Measurements from ENCODE around the gene SRBD1.
A peak's percentile ranks its signal among the peaks of the same experiment; 100 is the strongest.

Gene SRBD1

DNA sequence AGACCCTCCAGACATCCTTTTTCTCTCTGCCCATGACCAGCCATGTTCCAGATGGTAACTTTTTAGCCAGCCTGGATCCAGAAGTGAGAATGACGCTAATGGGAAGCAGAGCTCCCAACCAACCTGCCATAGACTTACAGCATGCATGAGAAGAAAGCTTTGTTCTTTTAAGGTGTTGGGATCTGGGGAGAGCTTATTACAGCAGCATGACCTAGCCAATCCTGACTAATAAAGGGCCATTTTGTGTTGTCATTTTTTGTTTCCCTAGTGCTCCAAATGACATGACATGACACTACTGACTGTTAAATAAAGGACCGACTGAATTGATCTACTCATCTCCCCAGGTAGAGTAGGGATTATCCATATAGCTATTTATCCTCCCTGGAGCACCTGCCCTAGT is 35.2 kb upstream of the SRBD1 start:
- H3K4me3 ChIP-seq (ENCODE audit: low read depth, low read length) = no peak overlapping the region
- no peak for TF ChIP-seq CTCF (conservative IDR thresholded peaks at IDR 0.05; ENCODE audit: low read depth, low read length)
- no peak for DNase-seq (ENCODE audit: low read depth)

DNA sequence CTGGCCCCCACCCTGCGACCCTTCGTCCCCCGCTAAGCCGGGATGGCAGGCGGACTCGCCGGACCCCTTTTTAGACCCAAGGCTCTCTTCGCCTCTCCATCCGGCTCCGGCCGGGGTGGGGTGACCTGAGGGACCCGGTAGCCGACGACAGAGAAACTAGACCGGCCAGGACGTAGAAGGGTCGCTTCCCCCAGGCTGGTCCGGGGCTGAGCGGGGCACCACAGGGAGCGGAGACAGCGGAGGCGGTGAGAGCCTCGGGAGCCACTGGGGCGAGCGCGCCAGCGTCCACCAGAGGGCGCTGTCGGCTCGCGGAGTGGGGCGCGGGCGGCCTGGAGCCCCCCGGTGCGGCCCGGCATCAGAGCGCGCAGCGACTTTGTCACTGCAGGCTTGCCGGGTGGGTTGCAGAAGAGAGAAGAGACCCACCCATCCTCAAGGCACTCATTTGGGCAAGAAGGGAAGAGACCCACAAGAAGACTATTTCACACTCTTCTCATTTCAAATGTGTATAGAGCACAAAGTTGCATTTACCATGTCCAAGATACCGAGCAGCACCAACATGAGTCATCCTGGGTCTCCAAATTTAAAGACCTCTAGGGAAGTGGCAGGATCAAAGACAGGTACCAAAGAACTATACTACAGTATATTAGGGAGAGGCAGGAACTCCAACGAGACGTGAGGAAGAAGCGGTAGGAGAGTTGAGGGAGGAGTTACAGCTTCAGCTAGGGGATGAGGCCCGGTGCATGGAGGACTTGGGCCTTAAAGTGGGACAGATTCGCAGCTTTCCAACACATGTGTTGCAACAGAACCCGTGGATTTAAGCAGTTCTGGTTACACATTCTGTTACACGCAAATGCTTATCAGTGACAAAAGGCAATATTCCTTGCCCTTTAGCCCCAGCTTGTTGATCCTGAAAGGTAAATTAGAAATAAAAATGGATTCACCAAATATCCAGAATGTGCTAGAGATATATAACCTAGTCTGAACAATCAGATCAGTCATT is 32.8 kb upstream of the SRBD1 start:
- peak; percentile 53 for DNase-seq (ENCODE audit: low read depth)
- peak; percentile 60 for TF ChIP-seq CTCF (conservative IDR thresholded peaks at IDR 0.05; ENCODE audit: low read depth, low read length)
- H3K4me3 ChIP-seq (ENCODE audit: low read depth, low read length) = peak overlapping the region; percentile 73

- DNase-seq (ENCODE audit: low read depth) = peak; percentile 15
- peak overlapping the region; percentile 73 for H3K4me3 ChIP-seq (ENCODE audit: low read depth, low read length)
- no peak for TF ChIP-seq CTCF (conservative IDR thresholded peaks at IDR 0.05; ENCODE audit: low read depth, low read length)
Measured at GRCh38 chr2:45643095-45643494, 32.0 kb upstream of the SRBD1 start.

DNA sequence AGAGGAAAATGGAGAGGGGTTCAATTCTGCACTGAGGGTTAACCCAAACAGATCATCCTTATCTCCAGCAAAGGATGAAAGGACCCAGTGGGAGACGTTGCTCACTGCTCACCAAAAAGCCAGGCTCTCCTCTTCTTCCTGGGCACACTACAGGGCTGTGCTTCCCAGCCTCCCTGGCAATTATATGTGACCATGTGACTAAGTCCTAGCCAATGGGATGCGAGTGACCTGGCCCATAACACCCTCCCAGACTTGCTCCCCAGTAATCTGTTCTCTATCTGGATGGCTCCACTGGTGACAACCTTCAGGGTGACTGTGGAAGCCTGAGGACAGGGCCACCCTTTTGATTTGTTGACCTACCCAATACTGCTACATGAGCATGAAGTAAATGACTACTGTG is 29.5 kb upstream of the SRBD1 start:
- H3K4me3 ChIP-seq (ENCODE audit: low read depth, low read length) = no peak overlapping the region
- DNase-seq (ENCODE audit: low read depth) = no peak
- no peak for TF ChIP-seq CTCF (conservative IDR thresholded peaks at IDR 0.05; ENCODE audit: low read depth, low read length)

GRCh38 chr2:45637440-45637839 is 26.4 kb upstream of the SRBD1 start:
- H3K4me3 ChIP-seq (ENCODE audit: low read depth, low read length) = no peak overlapping the region
- no peak for TF ChIP-seq CTCF (conservative IDR thresholded peaks at IDR 0.05; ENCODE audit: low read depth, low read length)
- peak; percentile 67 for DNase-seq (ENCODE audit: low read depth)

- DNase-seq (ENCODE audit: low read depth) = no peak
- H3K4me3 ChIP-seq (ENCODE audit: low read depth, low read length) = no peak overlapping the region
- TF ChIP-seq CTCF (conservative IDR thresholded peaks at IDR 0.05; ENCODE audit: low read depth, low read length) = no peak
Measured at GRCh38 chr2:45636008-45636407, 24.9 kb upstream of the SRBD1 start.

DNA sequence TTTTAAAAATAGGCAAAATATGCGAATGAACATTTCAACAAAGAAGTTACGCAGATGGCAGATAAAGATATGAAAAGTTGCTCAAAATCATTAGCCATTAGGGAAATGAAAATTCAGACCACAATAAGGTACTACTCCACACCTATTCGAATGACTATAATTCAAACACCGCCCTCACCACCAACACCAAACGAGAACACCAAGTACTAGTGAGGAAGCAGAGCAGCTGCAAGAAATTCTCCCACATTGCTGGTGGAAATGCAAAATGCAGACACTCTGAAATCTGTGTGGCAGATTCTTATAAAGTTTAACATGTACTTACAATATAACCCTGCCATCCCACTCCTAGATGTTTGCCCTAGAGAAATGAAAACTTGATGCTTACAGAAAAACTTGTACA is 23.2 kb upstream of the SRBD1 start:
- no peak overlapping the region for H3K4me3 ChIP-seq (ENCODE audit: low read depth, low read length)
- no peak for TF ChIP-seq CTCF (conservative IDR thresholded peaks at IDR 0.05; ENCODE audit: low read depth, low read length)
- no peak for DNase-seq (ENCODE audit: low read depth)
